A204.1 (cell line): Measurements from ENCODE around the gene TOP2A.

Source experiments
- FAIRE-seq: peaks from 2 replicates; lab custom pipeline; 2012; peaks lifted over from hg19 to GRCh38; lab: Jason Lieb, UNC

The TOP2A gene, protein sequence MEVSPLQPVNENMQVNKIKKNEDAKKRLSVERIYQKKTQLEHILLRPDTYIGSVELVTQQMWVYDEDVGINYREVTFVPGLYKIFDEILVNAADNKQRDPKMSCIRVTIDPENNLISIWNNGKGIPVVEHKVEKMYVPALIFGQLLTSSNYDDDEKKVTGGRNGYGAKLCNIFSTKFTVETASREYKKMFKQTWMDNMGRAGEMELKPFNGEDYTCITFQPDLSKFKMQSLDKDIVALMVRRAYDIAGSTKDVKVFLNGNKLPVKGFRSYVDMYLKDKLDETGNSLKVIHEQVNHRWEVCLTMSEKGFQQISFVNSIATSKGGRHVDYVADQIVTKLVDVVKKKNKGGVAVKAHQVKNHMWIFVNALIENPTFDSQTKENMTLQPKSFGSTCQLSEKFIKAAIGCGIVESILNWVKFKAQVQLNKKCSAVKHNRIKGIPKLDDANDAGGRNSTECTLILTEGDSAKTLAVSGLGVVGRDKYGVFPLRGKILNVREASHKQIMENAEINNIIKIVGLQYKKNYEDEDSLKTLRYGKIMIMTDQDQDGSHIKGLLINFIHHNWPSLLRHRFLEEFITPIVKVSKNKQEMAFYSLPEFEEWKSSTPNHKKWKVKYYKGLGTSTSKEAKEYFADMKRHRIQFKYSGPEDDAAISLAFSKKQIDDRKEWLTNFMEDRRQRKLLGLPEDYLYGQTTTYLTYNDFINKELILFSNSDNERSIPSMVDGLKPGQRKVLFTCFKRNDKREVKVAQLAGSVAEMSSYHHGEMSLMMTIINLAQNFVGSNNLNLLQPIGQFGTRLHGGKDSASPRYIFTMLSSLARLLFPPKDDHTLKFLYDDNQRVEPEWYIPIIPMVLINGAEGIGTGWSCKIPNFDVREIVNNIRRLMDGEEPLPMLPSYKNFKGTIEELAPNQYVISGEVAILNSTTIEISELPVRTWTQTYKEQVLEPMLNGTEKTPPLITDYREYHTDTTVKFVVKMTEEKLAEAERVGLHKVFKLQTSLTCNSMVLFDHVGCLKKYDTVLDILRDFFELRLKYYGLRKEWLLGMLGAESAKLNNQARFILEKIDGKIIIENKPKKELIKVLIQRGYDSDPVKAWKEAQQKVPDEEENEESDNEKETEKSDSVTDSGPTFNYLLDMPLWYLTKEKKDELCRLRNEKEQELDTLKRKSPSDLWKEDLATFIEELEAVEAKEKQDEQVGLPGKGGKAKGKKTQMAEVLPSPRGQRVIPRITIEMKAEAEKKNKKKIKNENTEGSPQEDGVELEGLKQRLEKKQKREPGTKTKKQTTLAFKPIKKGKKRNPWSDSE (N-terminal part only)

DNA sequence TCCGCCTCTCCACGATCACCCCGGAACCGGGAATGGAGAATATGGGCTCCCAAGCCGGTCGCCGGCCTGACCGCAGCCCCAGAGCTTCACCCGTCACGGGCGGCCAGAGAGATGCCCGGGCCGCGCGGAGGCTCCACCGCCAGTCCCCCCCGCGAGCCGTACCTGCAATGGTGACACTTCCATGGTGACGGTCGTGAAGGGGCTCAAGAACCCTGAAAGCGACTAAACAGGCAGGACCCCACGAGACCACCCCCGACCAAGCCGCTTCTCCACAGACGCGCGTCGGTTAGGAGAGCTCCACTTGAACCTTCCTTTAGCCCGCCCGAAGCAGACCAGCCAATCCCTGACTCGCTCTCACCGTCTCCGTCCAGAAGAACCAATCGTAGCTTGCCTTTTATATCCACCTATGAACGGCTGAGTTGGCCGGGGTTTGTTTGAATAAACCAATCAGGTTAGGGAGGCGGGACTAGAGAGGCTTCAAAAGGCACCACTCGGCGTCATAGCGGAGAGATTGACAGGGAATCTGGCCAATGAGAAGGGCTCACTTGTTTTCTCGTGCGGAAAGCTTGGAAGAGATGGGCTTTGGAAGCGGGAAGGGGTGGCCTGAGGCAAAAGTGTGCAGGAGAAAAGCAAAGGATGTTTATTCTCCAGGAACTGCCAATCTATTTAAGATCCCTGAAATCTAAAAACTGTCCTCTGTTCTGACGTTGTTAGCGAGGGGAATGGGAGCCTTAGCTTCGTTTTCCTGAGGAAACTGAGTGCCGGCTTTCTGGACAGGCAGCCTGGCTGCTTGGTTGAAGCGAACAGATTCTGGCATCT lies at the start of gene TOP2A:
TOP2A (minus strand) TSS at position 288 of the 819 bp plus-strand sequence; CDS start at position 183, 105 bp downstream.
- peak; percentile 99 for FAIRE-seq

- FAIRE-seq: no peak
Observed at GRCh38 chr17:40467281-40467867, 49.7 kb upstream of the TOP2A start.

DNA sequence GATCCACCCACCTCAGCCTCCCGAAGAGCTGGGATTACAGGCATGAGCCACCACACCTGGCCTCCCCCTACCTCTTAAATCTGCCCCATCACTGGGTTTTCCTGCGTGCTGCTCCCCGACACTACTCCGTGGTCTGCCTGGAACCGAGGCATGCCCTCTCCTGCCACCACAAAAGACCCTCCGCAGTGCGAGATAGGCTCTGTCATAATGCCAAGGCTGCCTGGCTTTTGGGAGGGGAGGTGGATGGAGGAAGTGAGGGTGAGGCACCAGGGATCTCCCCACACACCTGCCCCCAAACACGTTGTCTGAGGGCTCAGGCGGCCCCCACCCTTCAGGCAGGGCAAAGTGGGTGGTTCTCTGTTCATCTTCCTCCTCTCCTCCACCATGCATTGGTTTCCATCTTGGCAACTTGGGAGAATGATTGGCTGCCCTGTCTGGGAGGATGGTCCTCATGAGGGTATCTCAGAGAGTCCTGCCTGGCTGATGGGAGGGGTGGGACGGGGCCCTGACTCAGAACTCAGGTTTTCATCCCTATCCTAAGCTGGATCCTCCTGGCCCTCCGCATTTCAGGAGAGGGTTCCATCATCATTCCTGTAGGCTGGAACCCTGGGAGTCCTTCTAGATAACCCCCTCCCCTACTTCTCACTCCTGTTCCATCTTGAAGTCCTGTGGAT lies 48.7 kb upstream of the TOP2A start:
- FAIRE-seq: no peak

DNA sequence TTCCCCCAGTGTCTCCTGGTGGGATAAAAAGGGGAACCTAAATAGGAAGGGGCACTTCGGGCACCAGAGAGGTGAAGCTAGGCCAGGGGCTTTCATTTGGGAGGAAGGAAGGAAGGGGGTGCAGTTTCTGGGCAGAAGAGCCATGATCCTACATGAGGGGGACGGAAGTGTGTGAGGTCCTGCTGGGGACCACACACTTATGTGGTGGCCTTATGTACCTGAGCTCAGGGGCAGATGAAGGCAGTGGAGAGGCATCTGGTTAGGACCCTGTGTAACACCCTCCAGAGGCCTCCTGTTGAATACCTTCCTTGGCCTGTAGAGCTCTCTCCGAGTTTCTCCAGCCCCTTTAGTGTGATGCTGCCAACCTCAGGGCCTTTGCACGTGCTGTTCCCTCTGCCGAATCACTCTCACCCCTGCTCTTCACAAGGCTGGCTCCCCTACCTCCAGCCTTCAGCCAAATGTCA lies 46.7 kb upstream of the TOP2A start:
- FAIRE-seq: no peak

GRCh38 chr17:40463122-40463550 lies 45.4 kb upstream of the TOP2A start:
- FAIRE-seq: no peak

DNA sequence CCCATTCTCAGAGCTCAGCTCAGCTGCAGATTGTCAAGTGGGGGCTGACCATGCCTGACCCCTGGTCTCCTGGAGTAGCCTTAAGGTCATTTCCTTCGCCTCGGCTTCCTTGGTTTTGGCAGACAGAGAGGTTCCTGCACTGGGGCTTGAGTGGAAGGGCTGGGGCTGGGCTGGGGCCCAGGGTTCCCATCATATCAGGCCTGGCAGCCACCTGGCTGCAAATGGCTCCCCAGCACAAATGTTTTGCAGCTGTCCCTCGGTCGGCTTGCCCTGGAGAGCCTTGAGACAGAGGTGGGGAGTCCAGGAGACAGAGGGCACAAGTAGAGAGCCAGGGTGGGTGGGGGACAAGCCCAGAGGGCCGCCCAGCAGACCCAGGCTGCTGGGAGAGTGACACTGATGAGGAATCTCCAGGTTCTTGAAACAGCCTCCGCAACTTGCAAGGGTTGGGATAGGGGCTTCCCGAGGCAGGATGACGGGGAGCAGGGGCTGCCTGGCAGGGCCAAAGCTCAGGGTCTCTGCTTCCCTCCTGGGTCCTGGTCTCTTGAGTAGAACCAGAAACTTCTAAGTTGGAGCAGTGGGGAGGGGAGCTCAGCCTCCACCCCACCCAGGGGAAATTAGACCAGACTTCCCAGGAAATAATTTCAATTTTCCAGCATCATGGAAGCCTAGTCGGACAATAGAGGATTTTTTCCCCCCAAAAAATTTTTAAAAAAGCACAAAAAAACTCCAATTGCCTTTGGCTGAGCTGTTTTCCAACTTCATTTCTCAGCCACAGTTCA lies 44.8 kb upstream of the TOP2A start:
- FAIRE-seq: no peak

- FAIRE-seq: no peak
Observed at GRCh38 chr17:40461732-40462342, 44.1 kb upstream of the TOP2A start.

DNA sequence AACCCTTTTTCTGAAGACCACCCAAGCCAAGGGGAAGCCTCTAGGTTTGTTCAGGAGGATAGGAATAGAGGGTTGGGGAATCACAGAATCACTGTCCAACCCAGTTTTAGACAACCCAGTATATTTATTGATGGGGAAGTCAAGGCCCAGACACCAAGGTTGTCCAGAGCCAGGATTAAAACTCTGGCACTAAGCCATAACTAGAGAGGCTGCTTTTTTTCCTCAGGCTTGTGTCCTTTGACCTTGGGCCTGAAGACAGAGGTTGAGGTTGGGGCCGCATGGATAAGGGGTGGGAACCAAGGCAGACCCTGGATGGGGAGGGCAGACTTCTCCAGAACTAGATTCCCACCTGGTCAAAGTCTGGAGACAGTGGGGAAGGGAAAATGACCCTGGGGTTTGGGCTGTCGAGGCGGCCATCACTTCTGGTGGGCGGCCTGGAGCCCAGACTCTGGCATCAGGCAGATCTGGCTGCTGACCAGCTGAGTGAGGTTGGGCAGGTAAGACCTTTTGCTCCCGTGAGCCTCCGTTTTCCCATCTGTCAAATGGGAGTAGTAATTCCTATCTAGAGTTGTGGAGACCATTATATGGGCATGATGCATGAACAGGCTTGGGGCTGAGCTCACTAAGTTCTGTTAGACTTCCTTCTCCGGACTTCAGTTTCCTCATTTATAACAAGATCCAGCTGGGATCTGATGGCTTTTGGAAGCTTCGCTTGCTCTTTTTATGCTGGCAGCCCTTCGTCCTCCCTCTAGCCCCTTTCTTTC lies 43.5 kb upstream of the TOP2A start:
- no peak for FAIRE-seq

GRCh38 chr17:40460604-40460967 lies 42.9 kb upstream of the TOP2A start:
- no peak for FAIRE-seq

DNA sequence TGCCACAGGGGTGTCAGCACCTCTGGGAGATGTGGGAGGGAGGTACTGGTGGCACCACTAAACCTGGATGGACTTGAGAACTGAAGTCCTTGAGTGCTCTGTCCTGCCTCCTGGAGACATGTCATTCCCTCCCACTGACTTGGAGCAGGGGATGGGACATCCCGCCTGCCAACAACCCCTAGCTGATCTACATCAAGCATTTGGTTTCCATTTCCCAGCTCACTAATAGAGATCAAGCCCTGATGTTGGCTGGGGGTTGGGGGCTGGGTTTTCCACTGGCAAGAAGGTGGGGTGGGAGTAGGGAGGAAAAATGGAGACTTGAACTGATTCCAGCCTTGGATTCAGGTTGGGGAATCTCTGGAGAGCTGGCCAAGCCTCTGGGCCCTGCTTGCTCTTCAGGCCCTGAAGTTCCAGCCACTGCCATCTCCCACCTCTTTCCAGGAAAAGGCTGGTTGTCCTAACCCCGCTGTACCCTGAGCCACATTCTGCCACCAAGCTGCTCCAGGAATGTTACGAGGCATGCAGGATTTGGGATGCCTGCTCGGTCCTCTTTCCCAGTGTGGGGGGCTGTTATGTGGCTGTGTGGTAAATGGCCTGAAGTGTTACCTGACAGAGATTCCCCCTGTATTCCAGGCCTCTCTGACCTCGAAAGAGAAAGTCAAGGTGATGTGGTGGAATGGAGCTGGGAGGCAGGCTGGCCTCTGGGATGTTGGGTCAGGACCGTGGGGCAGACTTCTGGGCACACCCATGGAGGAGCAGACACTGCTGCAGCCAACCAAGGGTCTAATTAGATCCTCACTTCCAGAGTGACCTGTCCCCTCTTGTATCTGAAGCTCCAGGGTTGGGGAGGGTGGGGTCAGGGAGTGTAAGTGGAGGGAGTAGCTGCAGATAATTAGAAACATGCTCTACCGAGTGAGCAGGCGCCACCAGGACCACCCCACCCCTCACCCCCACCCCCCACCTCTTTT lies 42.2 kb upstream of the TOP2A start:
- no peak for FAIRE-seq

DNA sequence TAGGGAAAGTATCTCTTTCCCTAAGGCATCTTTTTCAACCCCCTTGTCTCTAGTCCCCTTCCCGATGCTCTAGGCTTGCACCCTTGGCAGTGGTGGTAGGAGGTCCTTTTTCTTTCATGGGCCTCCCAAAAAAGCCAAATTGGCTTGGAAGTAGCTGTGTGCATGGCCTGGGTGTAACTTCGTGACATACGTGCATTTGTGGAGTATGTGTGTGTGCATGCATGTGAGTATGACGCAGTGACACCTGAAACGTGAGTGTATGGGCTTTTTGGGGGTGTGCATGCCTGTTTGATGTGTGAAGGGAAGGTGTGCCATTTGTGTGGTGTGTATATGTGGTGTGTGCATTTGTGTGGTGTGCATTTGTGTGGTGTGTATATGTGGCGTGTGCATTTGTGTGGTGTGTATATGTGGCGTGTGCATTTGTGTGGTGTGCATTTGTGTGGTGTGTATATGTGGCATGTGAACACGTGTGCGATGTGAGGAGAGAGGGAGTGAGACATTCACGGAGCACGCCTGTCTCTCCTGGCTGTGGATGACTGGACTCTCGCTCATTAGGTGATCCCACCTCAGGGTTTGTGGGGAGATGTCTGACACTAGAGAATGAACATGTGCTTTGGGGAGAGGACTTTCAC lies 41.3 kb upstream of the TOP2A start:
- no peak for FAIRE-seq

DNA sequence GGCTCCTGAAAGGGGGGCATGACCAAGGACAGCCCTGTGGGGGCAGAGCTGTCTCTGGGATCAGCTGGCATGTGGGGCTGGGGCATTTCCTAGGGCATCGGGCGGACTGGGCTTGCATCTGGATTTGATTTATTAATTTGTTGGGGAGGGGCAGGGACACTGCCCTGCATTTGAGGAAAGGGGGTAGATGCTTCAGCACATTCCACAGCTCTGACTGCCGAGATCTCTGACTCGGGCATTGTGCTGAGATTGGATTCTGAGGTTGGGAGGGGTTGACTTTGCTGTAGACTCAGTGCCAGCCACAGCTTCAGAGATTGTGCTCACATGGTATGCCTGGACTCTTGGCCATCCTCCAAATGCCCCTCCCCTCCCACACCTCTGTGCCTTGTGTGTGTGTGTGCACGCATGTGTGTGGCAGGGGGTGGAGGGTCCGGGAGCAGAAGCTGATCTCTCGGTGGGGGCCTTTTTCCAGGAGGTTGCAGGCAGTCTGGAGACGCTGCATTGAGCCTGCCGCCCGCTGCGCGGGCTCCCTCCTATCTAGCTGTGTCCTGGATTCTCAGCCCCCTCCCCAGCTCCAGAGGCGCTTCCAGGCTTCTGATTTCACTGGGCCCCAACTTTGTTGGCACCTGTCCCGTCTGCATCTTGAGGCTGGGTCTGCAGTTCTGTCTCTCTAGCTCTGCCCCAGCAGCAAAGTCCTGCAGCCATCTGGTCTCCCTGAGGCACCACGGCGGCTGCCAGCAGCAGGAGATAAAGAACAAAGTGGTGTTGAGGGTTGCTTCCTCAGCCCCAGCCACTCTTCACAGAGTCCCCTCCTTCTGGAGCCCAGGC lies 40.5 kb upstream of the TOP2A start:
- no peak for FAIRE-seq

- no peak for FAIRE-seq
Observed at GRCh38 chr17:40457369-40457768, 39.7 kb upstream of the TOP2A start.

DNA sequence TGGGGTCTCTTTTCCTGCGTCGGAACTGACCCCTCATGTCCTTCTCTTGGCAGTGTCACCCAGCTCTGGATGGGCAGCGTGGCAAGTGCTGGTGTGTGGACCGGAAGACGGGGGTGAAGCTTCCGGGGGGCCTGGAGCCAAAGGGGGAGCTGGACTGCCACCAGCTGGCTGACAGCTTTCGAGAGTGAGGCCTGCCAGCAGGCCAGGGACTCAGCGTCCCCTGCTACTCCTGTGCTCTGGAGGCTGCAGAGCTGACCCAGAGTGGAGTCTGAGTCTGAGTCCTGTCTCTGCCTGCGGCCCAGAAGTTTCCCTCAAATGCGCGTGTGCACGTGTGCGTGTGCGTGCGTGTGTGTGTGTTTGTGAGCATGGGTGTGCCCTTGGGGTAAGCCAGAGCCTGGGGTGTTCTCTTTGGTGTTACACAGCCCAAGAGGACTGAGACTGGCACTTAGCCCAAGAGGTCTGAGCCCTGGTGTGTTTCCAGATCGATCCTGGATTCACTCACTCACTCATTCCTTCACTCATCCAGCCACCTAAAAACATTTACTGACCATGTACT lies 38.8 kb upstream of the TOP2A start:
- no peak for FAIRE-seq

GRCh38 chr17:40454613-40454995 lies 36.9 kb upstream of the TOP2A start:
- no peak for FAIRE-seq
